HG02571 (cell line): ENCODE data around the gene SLC2A5.
"Not testable (repeated sequence)": the region's sequence is repeated elsewhere in the genome, so short reads cannot be mapped to it uniquely, and the experiment has no call there.

ENCODE experiments used
- ATAC-seq: cut with Tn5 transposase; IDR thresholded peaks from one replicate; pipeline ENCODE4 v1.9.1; 2021; ENCODE audit warnings: mild to moderate bottlenecking, moderate library complexity; ENCODE audit not compliant: unreplicated experiment

Gene SLC2A5

DNA sequence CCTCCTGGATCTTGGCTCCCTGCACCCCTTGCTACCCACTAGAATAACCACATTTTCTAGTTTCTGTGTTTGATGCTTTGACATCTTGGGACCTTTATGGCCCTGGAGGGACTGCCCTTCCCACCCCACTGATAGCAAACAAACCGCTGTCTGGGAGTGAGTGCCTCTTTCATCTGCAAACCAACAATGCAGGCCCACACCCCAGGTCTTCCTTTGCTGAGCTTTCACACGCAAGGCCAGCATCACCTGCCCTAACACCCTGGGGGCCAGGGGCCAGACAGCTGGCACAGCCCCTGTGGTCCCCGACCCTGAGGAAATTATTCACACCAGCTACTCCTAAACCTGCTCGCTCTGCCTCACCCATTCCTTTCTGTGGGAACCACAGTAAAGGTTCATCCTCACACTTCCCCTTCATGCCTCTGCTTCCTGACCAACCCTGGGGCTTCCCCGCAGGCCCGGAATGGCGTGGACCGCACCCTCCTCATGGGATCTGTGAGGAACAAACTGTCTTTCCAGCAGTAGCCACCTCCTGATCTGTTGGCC lies 58.6 kb downstream of the SLC2A5 start:
- ATAC-seq = no peak

GRCh38 chr1:9009438-9010370 lies 59.7 kb downstream of the SLC2A5 start:
- no peak for ATAC-seq

DNA sequence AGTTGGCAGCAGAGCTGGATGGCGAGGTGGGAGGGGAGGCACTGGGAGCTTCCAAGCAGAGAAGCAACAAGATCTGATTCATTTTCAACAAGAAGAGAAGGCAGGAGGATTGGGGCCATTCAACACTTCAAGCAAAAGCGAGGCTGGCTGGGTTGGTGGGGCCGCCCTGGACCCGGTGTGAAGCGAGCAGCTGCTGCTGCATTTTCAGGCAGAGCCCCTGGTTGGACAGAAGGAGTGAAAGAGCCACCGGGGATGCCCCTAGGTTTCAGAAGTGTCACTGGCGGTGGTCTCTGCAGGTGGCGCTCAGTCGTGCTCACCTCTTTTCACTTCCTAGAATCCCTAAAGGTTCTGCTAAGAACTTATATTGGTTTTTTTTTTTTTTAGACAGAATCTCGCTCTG lies 61.2 kb downstream of the SLC2A5 start:
- ATAC-seq = no peak

- no peak for ATAC-seq
Measured at GRCh38 chr1:9006956-9007615, 62.3 kb downstream of the SLC2A5 start.

DNA sequence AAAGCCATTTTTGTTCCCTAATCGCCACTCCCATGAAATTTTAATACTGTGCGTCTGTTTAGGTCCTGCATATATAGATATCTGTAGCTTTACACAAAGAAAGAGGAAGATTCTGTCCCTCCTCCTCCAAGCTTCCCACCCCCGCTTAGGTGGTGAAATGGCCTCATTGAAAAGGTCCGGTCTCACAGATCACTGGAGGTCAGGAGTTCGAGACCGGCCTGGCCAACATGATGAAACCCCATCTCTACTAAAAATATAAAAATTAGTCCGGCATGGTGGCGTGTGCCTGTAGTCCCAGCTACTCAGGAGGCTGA lies 64.1 kb downstream of the SLC2A5 start:
- no peak for ATAC-seq

GRCh38 chr1:9004700-9005394 lies 64.6 kb downstream of the SLC2A5 start:
- no peak for ATAC-seq

DNA sequence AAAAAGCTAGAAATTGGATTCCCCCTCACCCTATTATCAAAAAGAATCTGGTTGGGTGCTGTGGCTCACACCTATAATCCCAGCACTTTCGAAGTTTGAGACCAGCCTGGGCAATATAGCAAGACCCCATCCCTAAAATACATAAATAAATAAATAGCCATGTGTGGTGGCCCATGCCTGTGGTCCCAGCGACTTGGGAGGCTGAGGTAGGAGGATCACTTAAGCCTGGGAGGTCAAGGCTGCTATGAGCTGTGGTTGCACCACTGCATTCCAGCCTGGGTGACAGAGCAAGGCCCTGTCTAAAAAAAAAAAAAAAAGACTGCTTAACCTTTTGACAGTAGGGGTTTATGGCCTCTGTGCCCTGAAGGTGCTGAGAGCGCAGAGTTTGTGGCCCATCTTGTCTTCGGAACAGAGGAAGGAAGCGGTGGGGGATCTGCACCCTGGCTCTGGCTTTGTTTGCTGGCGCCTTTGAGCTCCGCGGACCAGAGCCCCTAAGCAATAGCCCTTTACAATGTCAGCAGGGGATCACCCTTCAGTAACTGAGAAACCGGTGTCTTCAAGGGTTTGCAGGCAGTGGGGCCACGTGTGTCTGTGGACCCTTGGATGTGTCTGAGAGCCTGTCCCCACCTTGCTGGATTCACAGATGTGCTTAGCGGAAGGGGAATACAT lies 65.3 kb downstream of the SLC2A5 start:
- no peak for ATAC-seq

GRCh38 chr1:9002215-9002560 lies 67.2 kb downstream of the SLC2A5 start:
- ATAC-seq = not testable (repeated sequence)

- ATAC-seq = not testable (repeated sequence)
Measured at GRCh38 chr1:9001534-9002214, 67.8 kb downstream of the SLC2A5 start.

DNA sequence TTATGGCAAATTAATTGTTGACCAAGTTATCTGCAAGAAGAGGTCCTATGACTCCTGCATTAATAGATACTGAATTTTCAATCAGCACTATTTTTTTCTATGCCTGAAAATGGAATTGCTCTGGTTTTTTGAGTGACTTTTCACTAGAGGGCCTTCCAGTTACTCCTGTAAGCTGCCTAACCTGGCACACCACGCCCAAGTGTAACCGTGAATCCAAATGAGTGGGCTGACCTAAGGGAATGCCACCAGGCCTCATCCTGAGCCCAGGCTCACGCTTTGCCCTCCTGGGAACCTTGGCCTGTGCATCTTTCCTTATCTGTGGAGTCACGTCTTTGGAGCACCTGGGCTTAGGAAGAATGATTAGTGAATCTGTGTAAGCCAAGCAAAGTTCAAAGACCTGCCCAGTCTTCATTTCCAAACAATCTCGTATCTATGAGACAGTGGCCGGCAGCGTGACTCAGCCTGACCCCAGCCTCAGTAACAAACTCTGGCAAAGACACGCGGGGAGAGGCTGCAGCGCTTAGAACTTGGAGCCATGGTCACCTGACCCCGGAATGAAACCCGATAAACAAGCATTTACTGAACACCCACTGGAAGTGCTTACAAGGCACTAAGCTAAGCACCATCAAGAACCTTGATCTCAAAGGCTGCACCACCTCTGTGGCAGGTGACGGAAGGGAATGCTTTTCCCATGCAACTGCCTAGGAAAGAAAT lies 75.3 kb downstream of the SLC2A5 start:
- not testable (repeated sequence) for ATAC-seq

DNA sequence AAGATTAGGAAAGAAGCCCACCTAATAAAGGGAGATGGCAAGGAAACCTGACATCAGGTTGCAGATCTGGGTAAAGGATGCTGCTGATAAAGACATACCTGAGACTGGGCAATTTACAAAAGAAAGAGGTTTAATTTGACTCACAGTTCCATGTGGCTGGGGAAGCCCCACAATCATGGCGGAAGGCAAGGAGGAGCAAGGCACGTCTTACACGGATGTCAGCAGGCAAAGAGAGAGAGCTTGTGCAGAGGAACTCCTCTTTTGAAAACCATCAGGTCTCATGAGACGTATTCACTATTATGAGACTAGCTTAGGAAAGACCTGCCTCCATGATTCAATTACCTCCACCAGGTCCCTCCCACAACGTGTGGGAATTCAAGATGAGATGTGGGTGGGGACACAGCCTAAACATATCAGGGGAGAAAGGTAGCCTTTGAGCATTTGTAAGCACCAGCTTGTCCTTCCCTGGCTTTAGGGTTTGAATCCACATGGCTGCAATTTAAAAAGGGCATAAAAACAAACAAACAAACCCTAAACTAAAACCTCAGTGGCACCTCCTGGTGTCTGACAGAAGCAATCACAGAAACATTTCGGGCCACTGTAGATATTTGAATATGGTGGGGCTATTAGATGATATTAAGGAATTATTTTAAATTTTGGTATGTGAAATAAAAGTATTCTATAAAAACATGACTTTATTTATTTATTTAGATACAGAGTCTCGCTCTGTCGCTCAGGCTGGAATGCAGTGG lies 76.3 kb downstream of the SLC2A5 start:
- no peak for ATAC-seq

GRCh38 chr1:8989821-8990220 lies 79.6 kb downstream of the SLC2A5 start:
- ATAC-seq = no peak

- ATAC-seq = no peak
Measured at GRCh38 chr1:8989061-8989460, 80.4 kb downstream of the SLC2A5 start.

GRCh38 chr1:8988618-8988967 lies 80.8 kb downstream of the SLC2A5 start:
- no peak for ATAC-seq

DNA sequence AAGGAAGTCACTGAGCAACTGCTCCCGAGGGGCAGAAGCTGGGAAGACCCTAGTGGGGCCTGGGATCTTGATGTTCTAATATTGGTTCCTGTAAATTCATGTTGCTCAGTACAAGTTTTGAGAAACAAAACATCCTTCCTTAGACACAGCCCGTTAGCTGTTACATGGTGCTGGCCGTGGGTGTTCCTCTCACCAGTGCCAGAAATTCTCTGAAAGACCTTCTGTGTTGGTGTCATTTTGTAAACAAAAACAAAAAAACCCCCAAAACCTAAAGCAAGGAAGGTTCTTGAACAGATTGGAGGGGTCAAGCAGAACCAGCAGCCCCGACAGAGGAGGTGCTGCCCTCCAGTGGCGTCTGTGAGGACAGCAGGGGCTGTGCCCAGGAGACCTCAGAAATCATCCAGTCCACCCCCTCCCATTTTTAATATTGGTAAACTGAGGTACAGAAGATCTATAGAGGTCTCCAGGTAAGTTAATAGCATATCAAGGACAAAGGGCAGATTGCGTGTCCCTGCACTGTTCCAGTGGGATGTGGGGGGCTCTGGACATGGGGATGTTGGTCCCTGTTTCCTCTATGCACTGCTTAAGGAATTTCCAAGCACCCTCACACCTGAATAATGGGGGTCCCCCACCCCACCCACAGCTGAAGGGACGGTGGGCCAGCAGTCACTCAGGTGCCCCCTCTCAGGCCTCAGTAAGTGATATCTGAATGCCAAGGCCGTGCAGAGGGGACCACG lies 81.4 kb downstream of the SLC2A5 start:
- no peak for ATAC-seq

DNA sequence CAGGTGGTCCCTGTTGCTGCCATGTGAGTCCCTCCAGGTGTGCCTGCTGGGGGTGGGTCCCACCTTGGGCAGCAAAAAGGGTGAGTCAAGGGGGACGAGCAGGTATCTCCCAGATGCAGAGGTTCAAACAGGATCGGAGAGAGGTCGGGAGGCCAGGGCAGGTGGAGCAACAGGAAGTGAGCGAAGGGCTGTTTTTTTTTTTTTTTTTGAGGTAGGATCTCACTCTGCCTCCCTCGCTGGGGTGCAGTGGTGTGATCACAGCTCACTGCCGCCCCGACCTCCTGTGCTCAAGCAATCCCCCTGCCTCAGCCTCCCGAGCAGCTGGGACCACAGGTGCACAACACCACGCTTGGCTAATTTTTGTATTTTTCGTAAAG lies 82.6 kb downstream of the SLC2A5 start:
- ATAC-seq = no peak

DNA sequence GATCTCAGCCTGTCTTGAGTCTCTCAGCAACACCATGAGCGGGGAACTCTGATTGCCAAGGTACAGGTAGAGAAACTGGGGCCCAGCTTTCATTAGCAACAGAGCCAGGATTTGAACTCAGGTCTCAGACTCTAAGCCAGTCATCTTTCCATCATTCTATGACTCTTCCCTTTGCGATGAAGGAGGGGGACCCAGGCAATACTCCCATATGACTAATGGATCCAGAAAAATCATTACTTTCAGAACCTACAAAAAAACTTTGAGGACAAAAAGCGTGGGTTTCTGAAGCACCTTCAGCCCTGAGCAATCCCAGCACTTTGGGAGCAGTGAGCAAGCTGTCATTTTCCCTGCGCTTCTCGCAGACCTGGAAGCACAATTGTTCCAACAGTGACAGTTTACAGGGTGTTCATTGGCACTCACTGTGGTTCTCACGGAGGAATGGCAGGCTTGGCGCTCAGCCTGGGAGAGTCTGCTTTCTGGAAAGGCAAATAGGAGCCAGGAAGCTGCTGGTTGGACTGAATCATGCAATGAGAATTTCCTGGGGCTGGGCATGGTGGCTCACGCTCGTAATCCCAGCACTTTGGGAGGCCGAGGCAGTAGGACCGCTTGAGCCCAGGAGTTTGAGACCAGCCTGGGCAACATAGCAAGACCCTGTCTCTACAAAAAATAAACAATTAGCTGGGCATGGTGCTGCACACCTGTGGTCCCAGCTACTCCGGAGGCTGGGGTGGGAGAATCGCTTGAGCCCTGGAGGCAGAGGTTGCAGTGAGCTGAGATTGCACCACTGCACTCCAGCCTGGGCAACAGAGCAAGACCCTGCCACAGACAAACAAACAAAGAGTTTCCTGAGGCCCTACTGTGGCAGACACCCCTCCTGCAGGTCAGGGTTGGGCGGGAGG lies 83.3 kb downstream of the SLC2A5 start:
- ATAC-seq = no peak
